IMR-90 (cell line): Measurements from ENCODE around the gene BCAS3. TPM values are rescaled to one million over a fixed set of nuclear protein-coding genes. Genes with fewer than 3 reads are reported as not detected.

Experiments used
- ATAC-seq: fragments of 200-7000 bp; cut with Tn5 transposase; 2 replicates; pipeline ENCODE4 v1.9.1; 2020; ENCODE audit warnings: low read depth, mild to moderate bottlenecking, moderate library complexity
- BruUV-seq: library from RNA; stranded (reverse); fragments of 400-500 nt; replicated peaks from 2 replicates; lab custom pipeline; 2021; lab: Mats Ljungman, UMichigan
- CTCF ChIA-PET: fragments of 300-600 bp; formaldehyde crosslinking; extraction: SDS; loops from one replicate; lab custom pipeline; 2021; ENCODE audit warnings: antibody characterized with exemption; lab: Yijun Ruan, JAX
- POLR2A ChIA-PET: fragments of 300-600 bp; sonication (Branson Sonifier 250); formaldehyde crosslinking; loops from one replicate; lab custom pipeline; 2022; ENCODE audit warnings: antibody characterized with exemption; ENCODE audit not compliant: unreplicated experiment; lab: Charles Lee
- DNase-seq: peaks from one replicate; pipeline ENCODE4 v3.0.0; 2013
- H2AFZ ChIP-seq: replicated peaks from 2 replicates; pipeline ENCODE3; 2013; ENCODE audit warnings: low read length, mild to moderate bottlenecking; ENCODE audit not compliant: poor library complexity
- H2AK5ac ChIP-seq: 2 replicates; pipeline ENCODE4 v1.6.1; 2013; ENCODE audit warnings: low read depth, low read length, inconsistent platforms
- H2AK9ac ChIP-seq: replicated peaks from 2 replicates; pipeline ENCODE3; 2013; ENCODE audit warnings: mild to moderate bottlenecking, low read depth, low read length, moderate library complexity; ENCODE audit not compliant: poor library complexity
- H2BK120ac ChIP-seq: 2 replicates; pipeline ENCODE4 v1.6.1; 2013; ENCODE audit warnings: low read depth, low read length, inconsistent platforms
- H2BK15ac ChIP-seq: 3 replicates; pipeline ENCODE4 v1.6.1; 2013; ENCODE audit warnings: low read depth, low read length, inconsistent platforms
- H2BK20ac ChIP-seq: 2 replicates; pipeline ENCODE4 v1.6.1; 2013; ENCODE audit warnings: low read depth, mild to moderate bottlenecking, inconsistent platforms, low read length, moderate library complexity
- H2BK5ac ChIP-seq: 2 replicates; pipeline ENCODE4 v1.6.1; 2013; ENCODE audit warnings: mild to moderate bottlenecking, low read depth, low read length, inconsistent platforms; ENCODE audit not compliant: poor library complexity, severe bottlenecking
- H3K14ac ChIP-seq: replicated peaks from 2 replicates; pipeline ENCODE4 v1.6.1; 2013; ENCODE audit warnings: low read depth, low read length, inconsistent platforms
- H3K18ac ChIP-seq: 2 replicates; pipeline ENCODE4 v1.6.1; 2013; ENCODE audit warnings: low read depth, low read length, control low read depth
- H3K23ac ChIP-seq: 2 replicates; pipeline ENCODE4 v1.6.1; 2013; ENCODE audit warnings: low read depth, low read length, inconsistent platforms
- H3K27ac ChIP-seq: 2 replicates; pipeline ENCODE4 v1.5.1; 2013; ENCODE audit warnings: mild to moderate bottlenecking, control low read depth, low read length; ENCODE audit not compliant: insufficient read depth
- H3K27me3 ChIP-seq: 2 replicates; pipeline ENCODE4 v1.6.1; 2013; ENCODE audit warnings: low read length; ENCODE audit not compliant: control insufficient read depth, insufficient read depth
- H3K36me3 ChIP-seq: 2 replicates; pipeline ENCODE4 v1.6.1; 2013; ENCODE audit warnings: low read length, mixed read lengths; ENCODE audit not compliant: control insufficient read depth, insufficient read depth
- H3K4ac ChIP-seq: 2 replicates; pipeline ENCODE4 v1.6.1; 2013; ENCODE audit warnings: low read depth, low read length, inconsistent platforms
- H3K4me1 ChIP-seq: 2 replicates; pipeline ENCODE4 v1.6.1; 2013; ENCODE audit warnings: low read length, mixed read lengths; ENCODE audit not compliant: control insufficient read depth, insufficient read depth
- H3K4me2 ChIP-seq: 2 replicates; pipeline ENCODE4 v1.6.1; 2013; ENCODE audit warnings: low read depth, mild to moderate bottlenecking, control low read depth, low read length, moderate library complexity
- H3K4me3 ChIP-seq: 2 replicates; pipeline ENCODE4 v1.5.1; 2013; ENCODE audit warnings: low read depth, mild to moderate bottlenecking, control low read depth, low read length, moderate library complexity; ENCODE audit not compliant: insufficient read depth
- H3K56ac ChIP-seq: 2 replicates; pipeline ENCODE4 v1.6.1; 2013; ENCODE audit warnings: low read length, inconsistent platforms; ENCODE audit not compliant: insufficient read depth; ENCODE audit errors: extremely low read depth
- H3K79me1 ChIP-seq, 2 experiments: 2 replicates each; pipeline ENCODE4 v1.6.1; 2013; ENCODE audit warnings: low read length in 2 of 2, inconsistent platforms in 1 of 2, low read depth in 1 of 2
- H3K9ac ChIP-seq: 2 replicates; pipeline ENCODE4 v1.6.1; 2013; ENCODE audit warnings: low read depth, low read length, control low read depth
- H3K9me1 ChIP-seq: 2 replicates; pipeline ENCODE4 v1.6.1; 2013; ENCODE audit warnings: low read length, inconsistent platforms; ENCODE audit not compliant: insufficient read depth
- H3K9me3 ChIP-seq: 2 replicates; pipeline ENCODE4 v1.6.1; 2013; ENCODE audit warnings: low read length; ENCODE audit not compliant: control insufficient read depth, insufficient read depth
- H4K20me1 ChIP-seq: 2 replicates; pipeline ENCODE4 v1.6.1; 2013; ENCODE audit warnings: low read length, inconsistent platforms; ENCODE audit not compliant: insufficient read depth
- H4K5ac ChIP-seq: 2 replicates; pipeline ENCODE4 v1.6.1; 2013; ENCODE audit warnings: mild to moderate bottlenecking, low read depth, low read length, control low read depth
- H4K8ac ChIP-seq, 2 experiments: 2 replicates each; pipeline ENCODE4 v1.6.1; 2013; ENCODE audit warnings: low read depth in 2 of 2, low read length in 2 of 2, control low read depth in 1 of 2, inconsistent platforms in 1 of 2
- H4K91ac ChIP-seq: 2 replicates; pipeline ENCODE4 v1.6.1; 2013; ENCODE audit warnings: low read depth, low read length, inconsistent platforms; ENCODE audit not compliant: insufficient read depth
- BHLHE40 ChIP-seq: fragments of 150-350 bp; IDR thresholded peaks from 2 replicates; pipeline ENCODE4 v1.6.1; 2016; ENCODE audit warnings: mild to moderate bottlenecking, low read depth, low read length
- CEBPB ChIP-seq: IDR thresholded peaks from 2 replicates; pipeline ENCODE4 v1.6.1; 2012; ENCODE audit warnings: low read depth, low read length, improper control_type of control experiment
- CHD1 ChIP-seq: IDR thresholded peaks from 2 replicates; pipeline ENCODE4 v1.6.1; 2012; ENCODE audit warnings: low read depth, low read length, improper control_type of control experiment
- CTCF ChIP-seq: conservative IDR thresholded peaks from 2 replicates; pipeline ENCODE4 v1.5.1; 2012; ENCODE audit warnings: mild to moderate bottlenecking, low read depth, low read length, improper control_type of control experiment
- FOS ChIP-seq: fragments of 150-350 bp; IDR thresholded peaks from 2 replicates; pipeline ENCODE4 v1.6.1; 2016; ENCODE audit warnings: low read depth, low read length
- MAZ ChIP-seq: IDR thresholded peaks from 2 replicates; pipeline ENCODE4 v1.6.1; 2012; ENCODE audit warnings: low read depth, mild to moderate bottlenecking, low read length, improper control_type of control experiment, moderate library complexity, borderline replicate concordance
- NFE2L2 ChIP-seq: fragments of 150-350 bp; IDR thresholded peaks from 2 replicates; pipeline ENCODE4 v1.6.1; 2016; ENCODE audit warnings: low read depth, mild to moderate bottlenecking, low read length
- RAD21 ChIP-seq: IDR thresholded peaks from 2 replicates; pipeline ENCODE4 v1.6.1; 2012; ENCODE audit warnings: low read length, improper control_type of control experiment
- RFX5 ChIP-seq: IDR thresholded peaks from 2 replicates; pipeline ENCODE4 v1.8.0; 2012; ENCODE audit warnings: low read depth, mild to moderate bottlenecking, low read length, moderate library complexity
- USF2 ChIP-seq: fragments of 150-350 bp; IDR thresholded peaks from 2 replicates; pipeline ENCODE4 v1.6.1; 2017; ENCODE audit warnings: mild to moderate bottlenecking, antibody characterized with exemption, low read length, low read depth
- WGBS, 2 experiments: methylation state at CpG; one replicate each; pipeline versions ENCODE4 v1.1.5 to v1.1.7; 2013; ENCODE audit warnings: missing lambda C conversion rate in 2 of 2; ENCODE audit not compliant: insufficient read length in 1 of 2; ENCODE audit errors: extremely low coverage in 2 of 2; 5-methylcytosine and 5-hydroxymethylcytosine counted together
- dilution Hi-C: fragments of 300-500 bp; cut with HindIII; formaldehyde crosslinking; loops from one replicate; pipeline ENCODE4 v1.14.3; 2018; ENCODE audit warnings: low sequenced_read_pairs; ENCODE audit not compliant: unreplicated experiment
- in situ Hi-C: fragments of 300-500 bp; cut with MboI; formaldehyde crosslinking; loops from 3 replicates; pipeline ENCODE4 v1.14.3; 2019; ENCODE audit warnings: low sequenced_read_pairs, inconsistent platforms, mixed read lengths
- intact Hi-C: fragments of 100-400 bp; cut with micrococcal nuclease; formaldehyde crosslinking; loops from 2 replicates; pipeline ENCODE4 v1.10.0; 2022
- polyA plus RNA-seq, 3 experiments: library from polyadenylated mRNA; depleted of rRNA; stranded (reverse); fragments of >200 nt; gene quantifications; 2 replicates each; pipeline ENCODE4 v1.2.3, GENCODE V29; 2012; ENCODE audit warnings: low replicate concordance in 1 of 3
- total RNA-seq: library from RNA; depleted of rRNA; stranded (reverse); fragments of >200 nt; gene quantifications from 2 replicates; pipeline ENCODE4 v1.2.3, GENCODE V29; 2012

The BCAS3 gene
- total and polyA plus RNA-seq, 2 of the 4 experiments (the other 2 are of a cell fraction) = 6.3 to 27.1 TPM

GRCh38 chr17:60724647-60725046, 47.0 kb downstream of the BCAS3 start (continued):
- TF ChIP-seq CTCF (no peak), USF2 (no peak), CHD1 (no peak)

GRCh38 chr17:60729854-60730253, 52.2 kb downstream of the BCAS3 start:
- no peaks in the 10 kb centered on the region for H3K36me3 ChIP-seq
- no peak overlapping the region for H4K5ac ChIP-seq
- H3K14ac ChIP-seq = no peak overlapping the region
- H3K4me3 ChIP-seq = no peak overlapping the region
- ChIA-PET CTCF (no interaction called here), POLR2A (no interaction called here)
- H2BK20ac ChIP-seq = no peak overlapping the region
- H2BK120ac ChIP-seq = no peak overlapping the region
- in situ Hi-C loops = loop anchor here (10.0 kb wide), 1 partner anchor 235 kb away; no protein-coding TSS in a partner anchor
- H3K79me1 ChIP-seq = no peaks in the 10 kb centered on the region; a peak in 2 of 4 replicates
- peak overlapping the region; percentile 69; the same call in 1 of the 2 replicates for H3K4me2 ChIP-seq
- H2AK9ac ChIP-seq = no peak overlapping the region
- DNase-seq (peak; percentile 4), ATAC-seq (no peak)
- H3K18ac ChIP-seq = no peak overlapping the region
- peaks cover 4% of the 10 kb centered on the region; the same call in 1 of the 2 replicates for H3K4me1 ChIP-seq
- H4K91ac ChIP-seq = no peak overlapping the region
- H4K20me1 ChIP-seq = no peaks in the 10 kb centered on the region
- no peaks in the 10 kb centered on the region for H3K9me3 ChIP-seq
- BruUV-seq = no TSS peak
- 40% methylated on average over 1 of the region's 6 CpGs; no CpG with 5 or more reads in 1 of the 2 experiments for WGBS, 2 experiments
- H2AK5ac ChIP-seq = no peak overlapping the region; the same call in 1 of the 2 replicates
- H3K27me3 ChIP-seq = no peaks in the 10 kb centered on the region
- H3K9ac ChIP-seq = no peak overlapping the region
- no peak overlapping the region for H2BK15ac ChIP-seq
- H3K56ac ChIP-seq = no peak overlapping the region
- no peak overlapping the region for H2BK5ac ChIP-seq
- H3K9me1 ChIP-seq = no peaks in the 10 kb centered on the region
- no peak overlapping the region for H4K8ac ChIP-seq
- no peak overlapping the region for H3K4ac ChIP-seq
- dilution Hi-C loops = no loop called here
- H3K27ac ChIP-seq = no peak overlapping the region
- no peak overlapping the region for H2AFZ ChIP-seq
- no peak overlapping the region for H3K23ac ChIP-seq
- intact Hi-C loops = loop anchor here (10.0 kb wide), 3 partner anchors 125 to 825 kb away; no protein-coding TSS in a partner anchor
- no peak for TF ChIP-seq RAD21
- no peak for TF ChIP-seq RFX5
- no peak for TF ChIP-seq CTCF
- no peak for TF ChIP-seq NFE2L2
- TF ChIP-seq BHLHE40 = no peak
- no peak for TF ChIP-seq FOS
- TF ChIP-seq CEBPB = no peak; the same call in 1 of the 2 replicates
- no peak for TF ChIP-seq CHD1
- no peak for TF ChIP-seq MAZ
- no peak for TF ChIP-seq USF2
